Activated CD8-positive, alpha-beta memory T cell treated with anti-CD3 and anti-CD28 coated beads for 4 hours (primary cell): ENCODE measurements around the gene GPR17.

Experiments used
- DNase-seq, 2 donors: peaks; one replicate each; pipeline ENCODE4 v3.0.0-alpha.2; 2020; ENCODE audit warnings: low read depth in 2 of 2

GPR17 gene

GRCh38 chr2:127670055-127670956 is 24.4 kb downstream of the GPR17 start:
- no peak for DNase-seq

GRCh38 chr2:127670957-127671290 is 25.0 kb downstream of the GPR17 start:
- DNase-seq, result no peak

GRCh38 chr2:127671557-127672302 is 25.8 kb downstream of the GPR17 start:
- DNase-seq, result no peak

- DNase-seq, result no peak
Measured at GRCh38 chr2:127672341-127673224, 26.6 kb downstream of the GPR17 start.

GRCh38 chr2:127673291-127674069 is 27.5 kb downstream of the GPR17 start:
- DNase-seq, result no peak

- DNase-seq, result no peak
Measured at GRCh38 chr2:127674241-127675209, 28.6 kb downstream of the GPR17 start.

- DNase-seq, result no peak
Measured at GRCh38 chr2:127675331-127676261, 29.6 kb downstream of the GPR17 start, which contains the start of gene LIMS2. Gene LIMS2 (minus strand): TSS chr2:127675530. CDS start chr2:127675024, 506 bp downstream.

GRCh38 chr2:127676906-127677305 is 31.0 kb downstream of the GPR17 start:
- DNase-seq, result no peak

GRCh38 chr2:127678531-127678930 is 32.6 kb downstream of the GPR17 start:
- no peak for DNase-seq

- DNase-seq, result no peak
Measured at GRCh38 chr2:127678991-127679390, 33.0 kb downstream of the GPR17 start.

GRCh38 chr2:127679680-127680361 is 33.9 kb downstream of the GPR17 start:
- DNase-seq, result no peak

- no peak for DNase-seq
Measured at GRCh38 chr2:127680706-127681287, 34.8 kb downstream of the GPR17 start.

- no peak for DNase-seq
Measured at GRCh38 chr2:127681288-127681804, 35.4 kb downstream of the GPR17 start.

- DNase-seq, result no peak
Measured at GRCh38 chr2:127681976-127682857, 36.3 kb downstream of the GPR17 start.

GRCh38 chr2:127683056-127683455 is 37.1 kb downstream of the GPR17 start:
- no peak for DNase-seq

- no peak for DNase-seq
Measured at GRCh38 chr2:127683757-127684156, 37.8 kb downstream of the GPR17 start.
